K562 (cell line): Measurements from ENCODE around the gene FAM20C. TPM values are rescaled to one million over a fixed set of nuclear protein-coding genes. Genes with fewer than 3 reads are reported as not detected.
A peak's percentile ranks its signal among the peaks of the same experiment; 100 is the strongest.

Experiments
- ATAC-seq: fragments of 200-7000 bp; cut with Tn5 transposase; 3 replicates; pipeline ENCODE4 v1.9.1; 2020; ENCODE audit warnings: moderate library complexity
- BruUV-seq: library from RNA; stranded (reverse); fragments of 400-500 nt; replicated peaks from 2 replicates; lab custom pipeline; 2021; lab: Mats Ljungman, UMichigan
- CTCF ChIA-PET: fragments of 300-600 bp; formaldehyde crosslinking; extraction: SDS; loops from one replicate; lab custom pipeline; 2021; ENCODE audit warnings: low intra/inter-chr PET ratio; lab: Yijun Ruan, JAX
- POLR2A ChIA-PET: fragments of 300-600, 350-650 bp; sonication (Branson Sonifier 250); formaldehyde crosslinking; extraction: SDS; loops from one replicate; lab custom pipeline; 2021; ENCODE audit warnings: antibody characterized with exemption, inconsistent platforms; lab: Yijun Ruan, JAX
- DNase-seq, 4 experiments: peaks; one replicate each; pipeline versions ENCODE4 v3.0.0 to v3.0.0-alpha.2; 2011 to 2018; ENCODE audit warnings: low spot score in 3 of 4, mixed read lengths in 3 of 4; ENCODE audit errors: extremely low read depth in 1 of 4
- FAIRE-seq: peaks from 2 replicates; lab custom pipeline; 2011; peaks lifted over from hg19 to GRCh38; lab: Jason Lieb, UNC
- H2AFZ ChIP-seq: 2 replicates; pipeline ENCODE4 v1.6.0; 2011; ENCODE audit warnings: low read depth, low read length, control low read depth, inconsistent platforms
- H3K27ac ChIP-seq: fragments of 200-600 bp; 3 replicates; pipeline ENCODE4 v1.8.0; 2011; ENCODE audit warnings: low read depth, mild to moderate bottlenecking, control low read depth, inconsistent platforms, low read length, moderate library complexity, mixed read lengths; ENCODE audit errors: extremely low read depth
- H3K27me3 ChIP-seq, 2 experiments: fragments of 300-600 bp in 1 of 2; 2 replicates in 1 of 2; 3 replicates in 1 of 2; pipeline versions ENCODE4 v1.6.0 to v1.8.0; 2011; ENCODE audit warnings: inconsistent platforms in 2 of 2, low read length in 2 of 2, mild to moderate bottlenecking in 1 of 2, mixed read lengths in 1 of 2, moderate library complexity in 1 of 2; ENCODE audit not compliant: control insufficient read depth in 2 of 2, insufficient read depth in 2 of 2
- H3K36me3 ChIP-seq: fragments of 300-600 bp; 3 replicates; pipeline ENCODE4 v1.8.0; 2011; ENCODE audit warnings: mild to moderate bottlenecking, low read length, inconsistent platforms; ENCODE audit not compliant: control insufficient read depth, insufficient read depth
- H3K4me1 ChIP-seq, 2 experiments: fragments of 200-600 bp in 1 of 2; replicated peaks in 1 of 2; 2 replicates in 1 of 2; 3 replicates in 1 of 2; pipeline versions ENCODE4 v1.5.1 to v1.8.0; 2011; ENCODE audit warnings: inconsistent platforms in 2 of 2, low read length in 2 of 2, mild to moderate bottlenecking in 1 of 2, mixed read lengths in 1 of 2, moderate library complexity in 1 of 2; ENCODE audit not compliant: control insufficient read depth in 2 of 2, insufficient read depth in 2 of 2
- H3K4me2 ChIP-seq: 2 replicates; pipeline ENCODE4 v1.6.1; 2011; ENCODE audit warnings: low read length, control low read depth, inconsistent platforms, mixed read lengths; ENCODE audit not compliant: insufficient read depth
- H3K4me3 ChIP-seq: fragments of 200-600 bp; sonication (generic), shearing (Covaris generic); 2 replicates; pipeline ENCODE4 v1.5.1; 2016; ENCODE audit warnings: control low read depth, inconsistent platforms
- H3K79me2 ChIP-seq: fragments of 200-600 bp; 3 replicates; pipeline ENCODE4 v1.8.0; 2011; ENCODE audit warnings: low read length, inconsistent platforms; ENCODE audit not compliant: control insufficient read depth, insufficient read depth
- H3K9ac ChIP-seq, 2 experiments: 2 replicates each; pipeline versions ENCODE4 v1.6.0 to v1.6.1; 2011; ENCODE audit warnings: low read depth in 2 of 2, low read length in 2 of 2, control low read depth in 1 of 2, inconsistent platforms in 1 of 2, mild to moderate bottlenecking in 1 of 2, mixed read lengths in 1 of 2; ENCODE audit not compliant: insufficient read depth in 1 of 2
- H3K9me1 ChIP-seq: one replicate; pipeline ENCODE4 v1.6.0; 2011; ENCODE audit warnings: inconsistent platforms, mild to moderate bottlenecking, low read length, moderate library complexity; ENCODE audit not compliant: control insufficient read depth, insufficient read depth
- H3K9me3 ChIP-seq: replicated peaks from 2 replicates; pipeline ENCODE4 v1.5.1; 2011; ENCODE audit warnings: low read depth, low read length, inconsistent platforms; ENCODE audit not compliant: control insufficient read depth, insufficient read depth
- H4K20me1 ChIP-seq: replicated peaks from 2 replicates; pipeline ENCODE4 v1.6.1; 2011; ENCODE audit warnings: low read length, inconsistent platforms, mixed read lengths; ENCODE audit not compliant: control insufficient read depth, insufficient read depth
- CEBPB ChIP-seq: fragments of 450-650 bp; IDR thresholded peaks from 2 replicates; pipeline ENCODE4 v1.6.1; 2016; ENCODE audit warnings: missing genetic modification characterization, missing compliant biosample characterization
- CEBPG ChIP-seq, 3 experiments: fragments of 200-800 bp in 1 of 3; sonication (Bioruptor generic) in 1 of 3; sonication (generic) in 1 of 3; formaldehyde crosslinking in 1 of 3; IDR thresholded peaks in 2 of 3; conservative IDR thresholded peaks in 1 of 3; 2 replicates each; pipeline versions ENCODE4 v1.6.1 to v1.8.0; 2016 to 2022; ENCODE audit warnings: missing compliant biosample characterization in 2 of 3, missing genetic modification characterization in 2 of 3, mild to moderate bottlenecking in 1 of 3, missing genetic modification reagents in 1 of 3
- E2F4 ChIP-seq: sonication (generic); formaldehyde crosslinking; IDR thresholded peaks from 2 replicates; pipeline ENCODE4 v1.8.0; 2022; ENCODE audit warnings: mild to moderate bottlenecking, low read depth, missing genetic modification reagents
- REST ChIP-seq, 2 experiments: fragments of 450-650 bp; formaldehyde crosslinking in 1 of 2; IDR thresholded peaks; 2 replicates each; pipeline versions ENCODE4 v1.4.0 to v1.6.1; 2014 to 2020; ENCODE audit warnings: mild to moderate bottlenecking in 2 of 2, borderline replicate concordance in 1 of 2, low read depth in 1 of 2
- ZNF444 ChIP-seq: fragments of 250-450 bp; sonication (Bioruptor Pico); IDR thresholded peaks from 2 replicates; pipeline ENCODE4 v1.4.0; 2020; ENCODE audit warnings: mild to moderate bottlenecking, moderate library complexity
- ZNF76 ChIP-seq: fragments of 250-450 bp; sonication (Bioruptor Pico); IDR thresholded peaks from 2 replicates; pipeline ENCODE4 v1.4.0; 2020; ENCODE audit warnings: mild to moderate bottlenecking, moderate library complexity, borderline replicate concordance
- WGBS: fragments of 100-300 bp; shearing (Covaris generic); methylation state at CpG from one replicate; pipeline ENCODE4 v1.1.6; 2016; ENCODE audit warnings: low coverage, mixed read lengths; ENCODE audit not compliant: insufficient coverage; ENCODE audit errors: missing lambda C conversion rate; 5-methylcytosine and 5-hydroxymethylcytosine counted together
- in situ Hi-C: fragments of 300-500 bp; cut with MboI; formaldehyde crosslinking; loops from 4 replicates; pipeline ENCODE4 v1.15.0; 2018; ENCODE audit warnings: inconsistent platforms, mixed read lengths
- intact Hi-C: fragments of 100-400 bp; cut with micrococcal nuclease; formaldehyde crosslinking; loops from 2 replicates; pipeline ENCODE4 v1.14.2; 2022
- polyA plus RNA-seq, 8 experiments: library from polyadenylated mRNA; depleted of rRNA in 4 of 8; stranded (reverse) in 5 of 8; unstranded in 3 of 8; fragments of >200 nt; fragmentation: Nextera tagmentation in 2 of 8; fragmentation: Illumina TruSeq in 1 of 8; extraction: Ambion mirVana in 2 of 8; extraction: Trizol in 1 of 8; gene quantifications; 2 replicates each; pipeline versions ENCODE4 v1.2.1 to v1.2.3, GENCODE V29; 2011 to 2014; ENCODE audit warnings: inconsistent platforms in 1 of 8, missing spikeins in 1 of 8
- total RNA-seq, 7 experiments: library from RNA; depleted of rRNA in 6 of 7; stranded (reverse); fragments of >200 nt in 6 of 7; fragmentation: Illumina TruSeq in 2 of 7; extraction: Trizol in 2 of 7; gene quantifications; 2 replicates each; pipeline versions ENCODE4 v1.2.1 to v1.2.3, GENCODE V29; 2011 to 2021; ENCODE audit warnings: low replicate concordance in 1 of 7
- TF ChIP-seq, protein P1 (sequence below), 2 experiments: fragments of 450-650 bp; IDR thresholded peaks; 2 replicates each; pipeline ENCODE4 v1.6.1; 2016

Gene FAM20C
- total and polyA plus RNA-seq, 9 of the 15 experiments (the other 6 are each of a cell fraction or from before 2014, with no cell fraction given) = 0.09 TPM; not detected in 8

- intact Hi-C loops = no loop called here
- peak overlapping the region; percentile 43; the same call in 1 of the 2 replicates for H3K4me3 ChIP-seq
- no peaks in the 10 kb centered on the region for H3K9me1 ChIP-seq
- H4K20me1 ChIP-seq = no peaks in the 10 kb centered on the region
- peaks cover 6 to 21% of the 10 kb centered on the region in 2 experiments; a peak in 4 of 5 replicates for H3K4me1 ChIP-seq
- H3K9ac ChIP-seq = peak overlapping the region; percentile 65 to 92; a peak in 2 of 4 replicates
- BruUV-seq = no TSS peak
- peak overlapping the region; percentile 82; the same call in 2 of the 3 replicates for H3K27ac ChIP-seq
- peaks cover 17 to 24% of the 10 kb centered on the region in 2 experiments; a peak in 4 of 5 replicates for H3K27me3 ChIP-seq
- in situ Hi-C loops = no loop called here
- H3K79me2 ChIP-seq = no peaks in the 10 kb centered on the region
- no peaks in the 10 kb centered on the region for H3K36me3 ChIP-seq
- POLR2A ChIA-PET = interaction anchor here (0.6 to 0.8 kb wide), 4 partner anchors 12 to 1981 kb away, joined by 3 read pairs; no protein-coding TSS in a partner anchor
- CTCF ChIA-PET = no interaction called here
- peak overlapping the region; percentile 98 for H2AFZ ChIP-seq
- no peak for ATAC-seq
- DNase-seq = no peak
- peaks cover 5% of the 10 kb centered on the region; the same call in 1 of the 2 replicates for H3K9me3 ChIP-seq
- WGBS = 79% methylated on average over 26 of the region's 41 CpGs
- peak overlapping the region; percentile 75 for H3K4me2 ChIP-seq
- FAIRE-seq = no peak
- TF ChIP-seq CEBPB (tag) = peak; percentile 17; the same call in 1 of the 2 replicates
- TF ChIP-seq, protein P1, sequence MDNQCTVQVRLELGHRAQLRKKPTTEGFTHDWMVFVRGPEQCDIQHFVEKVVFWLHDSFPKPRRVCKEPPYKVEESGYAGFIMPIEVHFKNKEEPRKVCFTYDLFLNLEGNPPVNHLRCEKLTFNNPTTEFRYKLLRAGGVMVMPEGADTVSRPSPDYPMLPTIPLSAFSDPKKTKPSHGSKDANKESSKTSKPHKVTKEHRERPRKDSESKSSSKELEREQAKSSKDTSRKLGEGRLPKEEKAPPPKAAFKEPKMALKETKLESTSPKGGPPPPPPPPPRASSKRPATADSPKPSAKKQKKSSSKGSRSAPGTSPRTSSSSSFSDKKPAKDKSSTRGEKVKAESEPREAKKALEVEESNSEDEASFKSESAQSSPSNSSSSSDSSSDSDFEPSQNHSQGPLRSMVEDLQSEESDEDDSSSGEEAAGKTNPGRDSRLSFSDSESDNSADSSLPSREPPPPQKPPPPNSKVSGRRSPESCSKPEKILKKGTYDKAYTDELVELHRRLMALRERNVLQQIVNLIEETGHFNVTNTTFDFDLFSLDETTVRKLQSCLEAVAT (IDR thresholded peaks at IDR 0.05) = 0 out of 4 replicates have a peak, but pooled peaks of 1 of the 2 experiments have one; percentile 64
- no peak for TF ChIP-seq REST (IDR thresholded peaks at IDR 0.05; ENCODE audit: borderline replicate concordance)
- TF ChIP-seq REST (CRISPR knock-in tag; IDR thresholded peaks at IDR 0.05; ENCODE audit: low read depth) = 0 out of 2 replicates have a peak, but pooled peaks have one; percentile 10
- no peak for TF ChIP-seq ZNF444 (CRISPR knock-in tag)
- no peak for TF ChIP-seq E2F4 (CRISPR knock-in tag)
- TF ChIP-seq CEBPG (CRISPR knock-in tag; IDR thresholded peaks at IDR 0.05) = no peak; the same call in 1 of the 2 replicates
- peak in 1 of 2 experiments; percentile 68; a peak in 2 of 4 replicates for TF ChIP-seq CEBPG (tag; conservative IDR thresholded peaks at IDR 0.05 in 1 of 2, IDR thresholded peaks at IDR 0.05 in 1 of 2)
- TF ChIP-seq ZNF76 (CRISPR knock-in tag) = 0 out of 2 replicates have a peak, but pooled peaks have one; percentile 7
These were observed 42.4 kb upstream of the FAM20C start for GRCh38 chr7:149791-150636.
